HG03342 (cell line): ENCODE measurements around the gene SLCO4C1.

Experiments used
- ATAC-seq: cut with Tn5 transposase; IDR thresholded peaks from one replicate; pipeline ENCODE4 v1.9.1; 2021; ENCODE audit warnings: mild to moderate bottlenecking, moderate library complexity; ENCODE audit not compliant: unreplicated experiment

SLCO4C1 gene

GRCh38 chr5:102277144-102277543 is 18.9 kb downstream of the SLCO4C1 start:
- no peak for ATAC-seq

GRCh38 chr5:102271759-102272158 is 24.3 kb downstream of the SLCO4C1 start:
- ATAC-seq: no peak

GRCh38 chr5:102270036-102270435 is 26.0 kb downstream of the SLCO4C1 start:
- ATAC-seq: no peak

GRCh38 chr5:102262688-102263087 is 33.4 kb downstream of the SLCO4C1 start:
- ATAC-seq: no peak

GRCh38 chr5:102249381-102249780 is 46.7 kb downstream of the SLCO4C1 start:
- ATAC-seq: no peak

GRCh38 chr5:102243213-102243612 is 52.9 kb downstream of the SLCO4C1 start:
- ATAC-seq: no peak

- ATAC-seq: no peak
Measured at GRCh38 chr5:102241809-102242421, 54.2 kb downstream of the SLCO4C1 start.

GRCh38 chr5:102231693-102232619 is 64.1 kb downstream of the SLCO4C1 start:
- peak; percentile 85 for ATAC-seq

- ATAC-seq: no peak
Measured at GRCh38 chr5:102229685-102230084, 66.4 kb downstream of the SLCO4C1 start.

- ATAC-seq: no peak
Measured at GRCh38 chr5:102226321-102226720, 69.8 kb downstream of the SLCO4C1 start.

GRCh38 chr5:102223542-102224477 is 72.3 kb downstream of the SLCO4C1 start:
- ATAC-seq: peak; percentile 76

GRCh38 chr5:102222772-102223171 is 73.3 kb downstream of the SLCO4C1 start:
- no peak for ATAC-seq

GRCh38 chr5:102221949-102222348 is 74.1 kb downstream of the SLCO4C1 start:
- no peak for ATAC-seq

- peak; percentile 69 for ATAC-seq
Measured at GRCh38 chr5:102218159-102218558, 77.9 kb downstream of the SLCO4C1 start.

GRCh38 chr5:102216678-102217077 is 79.4 kb downstream of the SLCO4C1 start:
- no peak for ATAC-seq

- no peak for ATAC-seq
Measured at GRCh38 chr5:102211165-102211564, 84.9 kb downstream of the SLCO4C1 start.

GRCh38 chr5:102200861-102201260 is 95.2 kb downstream of the SLCO4C1 start:
- ATAC-seq: no peak

GRCh38 chr5:102196481-102196880 is 99.6 kb downstream of the SLCO4C1 start:
- no peak for ATAC-seq
